ENCODE results near the gene PDGFRB. TPM values are rescaled to one million over a fixed set of nuclear protein-coding genes. Genes with fewer than 3 reads are reported as not detected.

The PDGFRB gene
- total RNA-seq, 1 experiment from 2014 or later: 0.63 TPM

DNA sequence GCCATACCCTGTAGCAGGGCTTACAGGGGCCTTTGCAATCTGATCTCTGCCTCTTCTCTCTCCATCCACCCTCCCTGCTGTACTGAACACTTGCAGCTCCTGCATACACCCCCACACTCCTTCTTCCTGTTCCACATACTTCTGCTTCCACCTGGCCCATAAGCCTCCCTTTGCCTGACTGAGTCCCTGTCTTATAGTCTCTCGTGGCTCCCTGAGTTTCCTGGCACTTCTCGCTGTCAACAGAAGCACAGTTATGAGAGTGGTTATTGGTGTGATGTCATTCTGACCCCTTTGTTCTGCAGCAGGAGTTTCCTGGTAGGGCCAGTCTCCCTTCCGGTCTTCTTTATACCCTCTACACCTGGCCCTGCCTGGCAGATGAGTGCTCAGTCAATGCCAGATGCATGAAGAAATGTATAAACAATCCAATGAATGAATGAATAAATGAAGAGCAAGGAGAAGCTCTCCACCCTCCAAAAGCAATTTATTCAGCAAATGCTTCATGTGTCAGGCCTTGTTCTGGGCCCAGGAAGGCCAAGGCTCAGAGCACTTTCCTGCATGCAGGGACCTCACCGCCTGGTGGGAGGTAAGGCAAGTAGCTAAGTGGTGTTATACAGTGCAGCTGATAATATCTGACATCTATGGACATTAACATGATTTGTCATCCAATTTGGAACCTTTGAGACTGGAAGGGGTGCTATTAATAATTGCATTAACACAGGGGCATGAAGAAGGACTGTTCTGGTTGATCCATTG is 48.8 kb downstream of the PDGFRB start:
- peaks cover 31% of the 10 kb centered on the region for H3K4me1 Mint-ChIP-seq (ENCODE audit: insufficient read depth, unreplicated experiment)
- no peaks in the 10 kb centered on the region for H3K9me3 Mint-ChIP-seq (ENCODE audit: unreplicated experiment)
- no peak overlapping the region for H3K27ac Mint-ChIP-seq (ENCODE audit: low read depth, unreplicated experiment)
- no peak for TF ChIP-seq CTCF (IDR thresholded peaks at IDR 0.05; ENCODE audit: unreplicated experiment)
- CTCF ChIA-PET: interaction anchor here (0.5 to 1.4 kb wide), 10 partner anchors 12 to 1018 kb away, joined by 3 to 5 read pairs (median 3); no protein-coding TSS in a partner anchor
- H3K4me3 Mint-ChIP-seq (ENCODE audit: unreplicated experiment): no peak overlapping the region
- no peaks in the 10 kb centered on the region for H3K36me3 Mint-ChIP-seq (ENCODE audit: insufficient read depth, unreplicated experiment)
- intact Hi-C loops (cut with micrococcal nuclease): no loop called here
- no TSS peak for BruUV-seq (replicated peaks)
- POLR2A ChIA-PET: interaction anchor here (0.8 to 1.4 kb wide), 3 partner anchors 12 to 343 kb away, joined by 4 read pairs; partner anchors contain the start of genes HMGXB3, RPS14 and TIGD6
- DNase-seq (ENCODE audit: unreplicated experiment): no peak
- no peaks in the 10 kb centered on the region for H3K27me3 Mint-ChIP-seq (ENCODE audit: insufficient read depth, unreplicated experiment)

DNA sequence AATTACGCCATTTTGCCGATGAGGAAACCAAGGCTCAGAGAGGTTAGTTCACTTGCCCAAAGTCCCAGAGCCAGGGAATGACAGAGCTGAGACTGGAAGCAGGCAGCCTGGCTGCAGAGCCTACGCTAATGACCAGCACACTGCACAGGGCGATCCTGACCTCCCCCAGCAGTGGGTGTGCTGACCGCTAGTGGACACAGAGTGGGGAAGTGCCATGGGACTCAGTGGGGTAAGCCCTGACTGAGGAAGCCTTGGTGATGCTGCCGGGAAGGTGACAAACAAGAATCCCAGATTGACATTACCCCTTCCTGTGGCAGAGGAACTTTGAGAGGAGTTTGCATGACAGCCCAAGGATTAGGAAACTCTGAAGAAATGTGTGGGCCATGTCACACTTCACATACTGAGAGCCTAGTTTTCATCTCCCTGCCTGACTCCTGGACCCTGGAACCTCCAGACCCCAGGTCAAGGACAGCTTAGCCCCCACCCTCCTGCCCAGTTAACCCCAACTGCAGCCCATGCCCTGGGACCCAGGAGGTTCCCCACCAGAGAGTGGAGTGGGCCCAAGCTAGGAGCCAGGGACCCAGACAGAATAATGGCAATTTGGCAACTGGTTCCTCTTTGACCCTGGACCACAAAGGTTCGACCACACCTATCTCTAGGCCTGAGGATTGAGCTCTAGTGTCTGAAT is 49.6 kb downstream of the PDGFRB start:
- no peaks in the 10 kb centered on the region for H3K36me3 Mint-ChIP-seq (ENCODE audit: insufficient read depth, unreplicated experiment)
- H3K4me1 Mint-ChIP-seq (ENCODE audit: insufficient read depth, unreplicated experiment): peaks cover 30% of the 10 kb centered on the region
- no peak for DNase-seq (ENCODE audit: unreplicated experiment)
- no peak overlapping the region for H3K4me3 Mint-ChIP-seq (ENCODE audit: unreplicated experiment)
- intact Hi-C loops (cut with micrococcal nuclease): no loop called here
- no peaks in the 10 kb centered on the region for H3K9me3 Mint-ChIP-seq (ENCODE audit: unreplicated experiment)
- CTCF ChIA-PET: interaction anchor here (0.5 to 1.4 kb wide), 11 partner anchors 8 to 1019 kb away, joined by 3 to 5 read pairs (median 3); no protein-coding TSS in a partner anchor
- H3K27me3 Mint-ChIP-seq (ENCODE audit: insufficient read depth, unreplicated experiment): no peaks in the 10 kb centered on the region
- no TSS peak for BruUV-seq (replicated peaks)
- POLR2A ChIA-PET: interaction anchor here (0.6 kb wide), 1 partner anchor 37 kb away, joined by 3 read pairs; no protein-coding TSS in a partner anchor
- TF ChIP-seq CTCF (IDR thresholded peaks at IDR 0.05; ENCODE audit: unreplicated experiment): no peak
- no peak overlapping the region for H3K27ac Mint-ChIP-seq (ENCODE audit: low read depth, unreplicated experiment)

DNA sequence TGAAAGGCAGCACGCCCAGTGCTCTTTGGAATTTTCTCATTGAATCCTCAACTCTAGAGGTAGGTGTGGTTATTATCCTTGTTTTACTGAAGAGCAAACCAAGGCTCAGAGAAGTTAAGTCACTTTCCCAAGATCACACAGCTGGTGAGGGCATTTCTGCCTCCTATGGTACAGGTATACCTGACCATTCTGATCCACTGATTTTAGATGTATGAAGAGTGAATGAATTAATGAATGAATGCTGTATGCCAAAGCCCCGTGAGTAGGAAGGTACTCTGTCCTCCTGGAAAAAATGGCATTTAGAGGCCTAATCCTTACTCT is 51.1 kb downstream of the PDGFRB start:
- Mint-ChIP-seq H3K4me1 (ENCODE audit: insufficient read depth, unreplicated experiment) (peaks cover 22% of the 10 kb centered on the region), H3K36me3 (ENCODE audit: insufficient read depth, unreplicated experiment) (no peaks in the 10 kb centered on the region), H3K9me3 (ENCODE audit: unreplicated experiment) (no peaks in the 10 kb centered on the region), H3K4me3 (ENCODE audit: unreplicated experiment) (no peak overlapping the region), H3K27ac (ENCODE audit: low read depth, unreplicated experiment) (no peak overlapping the region), H3K27me3 (ENCODE audit: insufficient read depth, unreplicated experiment) (no peaks in the 10 kb centered on the region)
- intact Hi-C loops (cut with micrococcal nuclease): no loop called here
- no TSS peak for BruUV-seq (replicated peaks)
- TF ChIP-seq CTCF (IDR thresholded peaks at IDR 0.05; ENCODE audit: unreplicated experiment): no peak
- no peak for DNase-seq (ENCODE audit: unreplicated experiment)
- ChIA-PET CTCF (interaction anchor here (1.5 kb wide), 1 partner anchor 18 kb away, joined by 4 read pairs; no protein-coding TSS in a partner anchor), POLR2A (interaction anchor here (0.6 kb wide), 1 partner anchor 783 kb away, joined by 3 read pairs; no protein-coding TSS in a partner anchor)

Measured in MCF 10A (cell line).